ENCODE data around the gene ZHX3. TPM values are rescaled to one million over a fixed set of nuclear protein-coding genes. Genes with fewer than 3 reads are reported as not detected.

ZHX3 gene
- total and polyA plus RNA-seq, 2 of the 13 experiments (the other 11 are each of a cell fraction or from before 2014, with no cell fraction given), result 8.4 to 11.7 TPM

DNA sequence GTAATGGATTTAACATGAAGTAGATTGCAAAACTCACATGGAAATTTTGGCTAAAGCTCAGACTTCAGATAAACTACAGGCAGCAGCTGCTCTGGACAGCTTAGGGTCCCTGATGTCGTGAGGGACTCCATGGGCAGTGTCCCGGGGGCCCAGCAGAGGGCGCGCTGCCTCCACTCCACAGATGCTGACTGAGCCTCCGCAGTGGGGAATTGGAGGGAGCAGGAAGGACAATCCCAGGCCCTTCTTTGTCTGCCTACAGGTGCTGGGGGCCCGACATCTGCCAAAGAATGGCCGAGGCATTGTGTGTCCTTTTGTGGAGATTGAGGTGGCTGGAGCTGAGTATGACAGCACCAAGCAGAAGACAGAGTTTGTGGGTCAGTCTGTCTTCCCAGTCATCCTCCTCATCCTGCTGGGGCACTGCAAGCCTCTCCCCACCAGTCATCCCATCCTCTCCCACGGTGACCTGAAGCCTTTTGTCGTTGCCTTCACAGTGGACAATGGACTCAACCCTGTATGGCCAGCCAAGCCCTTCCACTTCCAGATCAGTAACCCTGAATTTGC, 144.3 kb downstream of the ZHX3 start (continued):
- no peak for TF ChIP-seq KDM5A (IDR thresholded peaks at IDR 0.05; ENCODE audit: borderline replicate concordance, low read length)
- 0 out of 2 replicates have a peak, but pooled peaks have one; percentile 20 for TF ChIP-seq ZNF101 (CRISPR knock-in tag; IDR thresholded peaks at IDR 0.05; ENCODE audit: borderline replicate concordance, low read depth)
- no peak for TF ChIP-seq HNRNPL (IDR thresholded peaks at IDR 0.05; ENCODE audit: low read depth, low read length)
- no peak for TF ChIP-seq SRSF9 (IDR thresholded peaks at IDR 0.05; ENCODE audit: borderline replicate concordance, insufficient read depth, low read depth, low read length, poor library complexity, severe bottlenecking)
- TF ChIP-seq ZNF724P (CRISPR knock-in tag; IDR thresholded peaks at IDR 0.05; ENCODE audit: borderline replicate concordance), result 0 out of 2 replicates have a peak, but pooled peaks have one; percentile 36
- TF ChIP-seq XRCC5 (optimal IDR thresholded peaks at IDR 0.05; ENCODE audit: low read length), result peak; percentile 98
- TF ChIP-seq ZNF430 (CRISPR knock-in tag; IDR thresholded peaks at IDR 0.05), result no peak
- TF ChIP-seq, protein P1, sequence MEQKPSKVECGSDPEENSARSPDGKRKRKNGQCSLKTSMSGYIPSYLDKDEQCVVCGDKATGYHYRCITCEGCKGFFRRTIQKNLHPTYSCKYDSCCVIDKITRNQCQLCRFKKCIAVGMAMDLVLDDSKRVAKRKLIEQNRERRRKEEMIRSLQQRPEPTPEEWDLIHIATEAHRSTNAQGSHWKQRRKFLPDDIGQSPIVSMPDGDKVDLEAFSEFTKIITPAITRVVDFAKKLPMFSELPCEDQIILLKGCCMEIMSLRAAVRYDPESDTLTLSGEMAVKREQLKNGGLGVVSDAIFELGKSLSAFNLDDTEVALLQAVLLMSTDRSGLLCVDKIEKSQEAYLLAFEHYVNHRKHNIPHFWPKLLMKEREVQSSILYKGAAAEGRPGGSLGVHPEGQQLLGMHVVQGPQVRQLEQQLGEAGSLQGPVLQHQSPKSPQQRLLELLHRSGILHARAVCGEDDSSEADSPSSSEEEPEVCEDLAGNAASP (CRISPR knock-in tag; IDR thresholded peaks at IDR 0.05; ENCODE audit: borderline replicate concordance), result 0 out of 2 replicates have a peak, but pooled peaks have one; percentile 25
- TF ChIP-seq, protein P2, sequence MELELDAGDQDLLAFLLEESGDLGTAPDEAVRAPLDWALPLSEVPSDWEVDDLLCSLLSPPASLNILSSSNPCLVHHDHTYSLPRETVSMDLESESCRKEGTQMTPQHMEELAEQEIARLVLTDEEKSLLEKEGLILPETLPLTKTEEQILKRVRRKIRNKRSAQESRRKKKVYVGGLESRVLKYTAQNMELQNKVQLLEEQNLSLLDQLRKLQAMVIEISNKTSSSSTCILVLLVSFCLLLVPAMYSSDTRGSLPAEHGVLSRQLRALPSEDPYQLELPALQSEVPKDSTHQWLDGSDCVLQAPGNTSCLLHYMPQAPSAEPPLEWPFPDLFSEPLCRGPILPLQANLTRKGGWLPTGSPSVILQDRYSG (CRISPR knock-in tag; IDR thresholded peaks at IDR 0.05), result no peak
- TF ChIP-seq, protein P3, sequence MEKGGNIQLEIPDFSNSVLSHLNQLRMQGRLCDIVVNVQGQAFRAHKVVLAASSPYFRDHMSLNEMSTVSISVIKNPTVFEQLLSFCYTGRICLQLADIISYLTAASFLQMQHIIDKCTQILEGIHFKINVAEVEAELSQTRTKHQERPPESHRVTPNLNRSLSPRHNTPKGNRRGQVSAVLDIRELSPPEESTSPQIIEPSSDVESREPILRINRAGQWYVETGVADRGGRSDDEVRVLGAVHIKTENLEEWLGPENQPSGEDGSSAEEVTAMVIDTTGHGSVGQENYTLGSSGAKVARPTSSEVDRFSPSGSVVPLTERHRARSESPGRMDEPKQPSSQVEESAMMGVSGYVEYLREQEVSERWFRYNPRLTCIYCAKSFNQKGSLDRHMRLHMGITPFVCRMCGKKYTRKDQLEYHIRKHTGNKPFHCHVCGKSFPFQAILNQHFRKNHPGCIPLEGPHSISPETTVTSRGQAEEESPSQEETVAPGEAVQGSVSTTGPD (CRISPR knock-in tag; IDR thresholded peaks at IDR 0.05), result no peak
- TF ChIP-seq KDM5B (CRISPR knock-in tag; IDR thresholded peaks at IDR 0.05; ENCODE audit: borderline replicate concordance), result peak; percentile 28; the same call in 1 of the 2 replicates
- 0 out of 2 replicates have a peak, but pooled peaks have one; percentile 25 for TF ChIP-seq ZNF598 (CRISPR knock-in tag; IDR thresholded peaks at IDR 0.05; ENCODE audit: borderline replicate concordance)
- TF ChIP-seq ZNF225 (CRISPR knock-in tag; IDR thresholded peaks at IDR 0.05), result no peak
- peak; percentile 94 for TF ChIP-seq STAG1 (CRISPR knock-in tag; IDR thresholded peaks at IDR 0.05)
- peak; percentile 98 for TF ChIP-seq RAD21 (CRISPR knock-in tag; IDR thresholded peaks at IDR 0.05)
- TF ChIP-seq ZSCAN9 (CRISPR knock-in tag; IDR thresholded peaks at IDR 0.05; ENCODE audit: borderline replicate concordance), result no peak
- no peak for TF ChIP-seq ZNF607 (CRISPR knock-in tag; IDR thresholded peaks at IDR 0.05; ENCODE audit: borderline replicate concordance)
- no peak for TF ChIP-seq ONECUT2 (CRISPR knock-in tag; IDR thresholded peaks at IDR 0.05)
- TF ChIP-seq IKZF1 (IDR thresholded peaks at IDR 0.05), result no peak
- TF ChIP-seq SUZ12 (IDR thresholded peaks at IDR 0.05; ENCODE audit: low read depth, low read length), result peak; percentile 11; the same call in 1 of the 2 replicates
- no peak for TF ChIP-seq ZNF17 (CRISPR knock-in tag; IDR thresholded peaks at IDR 0.05)
- TF ChIP-seq ZBTB21 (CRISPR knock-in tag; IDR thresholded peaks at IDR 0.05), result no peak
- 0 out of 2 replicates have a peak, but pooled peaks have one; percentile 20 for TF ChIP-seq MAFF (IDR thresholded peaks at IDR 0.05; ENCODE audit: low read depth, low read length)
- TF ChIP-seq CREM (IDR thresholded peaks at IDR 0.05), result no peak
- TF ChIP-seq CREM (CRISPR knock-in tag; IDR thresholded peaks at IDR 0.05), result no peak
- TF ChIP-seq, protein P4, sequence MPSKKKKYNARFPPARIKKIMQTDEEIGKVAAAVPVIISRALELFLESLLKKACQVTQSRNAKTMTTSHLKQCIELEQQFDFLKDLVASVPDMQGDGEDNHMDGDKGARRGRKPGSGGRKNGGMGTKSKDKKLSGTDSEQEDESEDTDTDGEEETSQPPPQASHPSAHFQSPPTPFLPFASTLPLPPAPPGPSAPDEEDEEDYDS (CRISPR knock-in tag; IDR thresholded peaks at IDR 0.05), result no peak
- TF ChIP-seq, protein P5, sequence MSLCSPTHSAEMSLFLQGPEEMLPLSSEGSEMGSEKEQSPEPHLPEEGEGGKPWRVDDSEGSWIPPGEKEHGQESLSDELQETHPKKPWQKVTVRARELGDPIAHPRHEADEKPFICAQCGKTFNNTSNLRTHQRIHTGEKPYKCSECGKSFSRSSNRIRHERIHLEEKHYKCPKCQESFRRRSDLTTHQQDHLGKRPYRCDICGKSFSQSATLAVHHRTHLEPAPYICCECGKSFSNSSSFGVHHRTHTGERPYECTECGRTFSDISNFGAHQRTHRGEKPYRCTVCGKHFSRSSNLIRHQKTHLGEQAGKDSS (CRISPR knock-in tag; IDR thresholded peaks at IDR 0.05; ENCODE audit: borderline replicate concordance, low read depth), result 0 out of 2 replicates have a peak, but pooled peaks have one; percentile 39
